Osteoblast (primary cell): ENCODE results near the gene TPP2. TPM values are rescaled to one million over a fixed set of nuclear protein-coding genes. Genes with fewer than 3 reads are reported as not detected.

Experiments used
- DNase-seq: peaks from one replicate; pipeline ENCODE4 v3.0.0; 2011; ENCODE audit warnings: low spot score, mixed read lengths; ENCODE audit not compliant: insufficient read length; ENCODE audit errors: missing footprints
- H2AFZ ChIP-seq: 2 replicates; pipeline ENCODE4 v1.6.0; 2011; ENCODE audit warnings: mild to moderate bottlenecking, low read length
- H3K27ac ChIP-seq: 2 replicates; pipeline ENCODE4 v1.5.1; 2011; ENCODE audit warnings: mild to moderate bottlenecking, low read depth, low read length, moderate library complexity
- H3K27me3 ChIP-seq: 2 replicates; pipeline ENCODE4 v1.6.0; 2012; ENCODE audit warnings: mild to moderate bottlenecking, control low read depth, inconsistent platforms, low read length, moderate library complexity; ENCODE audit not compliant: insufficient read depth
- H3K36me3 ChIP-seq: 2 replicates; pipeline ENCODE4 v1.5.1; 2011; ENCODE audit warnings: mild to moderate bottlenecking, low read length, control low read depth, moderate library complexity; ENCODE audit not compliant: insufficient read depth
- H3K4me1 ChIP-seq: 2 replicates; pipeline ENCODE4 v1.5.1; 2011; ENCODE audit warnings: mild to moderate bottlenecking, low read length, control low read depth, moderate library complexity; ENCODE audit not compliant: insufficient read depth
- H3K4me2 ChIP-seq: 2 replicates; pipeline ENCODE4 v1.6.0; 2011; ENCODE audit warnings: mild to moderate bottlenecking, low read length; ENCODE audit not compliant: insufficient read depth
- H3K4me3 ChIP-seq: fragments of 200-600 bp; sonication (generic); 3 replicates; pipeline ENCODE4 v1.5.1; 2012; ENCODE audit warnings: mild to moderate bottlenecking, low read length, inconsistent platforms; ENCODE audit not compliant: insufficient read depth
- H3K79me2 ChIP-seq: 2 replicates; pipeline ENCODE4 v1.6.0; 2012; ENCODE audit warnings: mild to moderate bottlenecking, low read length, control low read depth, inconsistent platforms; ENCODE audit not compliant: insufficient read depth
- H3K9me3 ChIP-seq: 2 replicates; pipeline ENCODE4 v1.5.1; 2011; ENCODE audit warnings: low read depth, low read length, control low read depth
- H4K20me1 ChIP-seq: 2 replicates; pipeline ENCODE4 v1.6.0; 2012; ENCODE audit warnings: mild to moderate bottlenecking, low read length, control low read depth; ENCODE audit not compliant: insufficient read depth
- CTCF ChIP-seq: IDR thresholded peaks from 2 replicates; pipeline ENCODE4 v1.5.1; 2011; ENCODE audit warnings: mild to moderate bottlenecking, low read depth, low read length, moderate library complexity; ENCODE audit errors: extremely low read depth
- total RNA-seq: library from RNA; depleted of rRNA; stranded (reverse); fragments of >200 nt; gene quantifications from 2 replicates; pipeline ENCODE4 v1.2.3, GENCODE V29; 2012

TPP2 gene
- total RNA-seq, 1 donor, result 57.5 TPM

GRCh38 chr13:102654756-102655155 lies 58.0 kb downstream of the TPP2 start:
- H3K27ac ChIP-seq, result no peak overlapping the region
- no peaks in the 10 kb centered on the region for H3K27me3 ChIP-seq
- no peak overlapping the region for H3K4me2 ChIP-seq
- H3K79me2 ChIP-seq, result no peaks in the 10 kb centered on the region
- H3K4me3 ChIP-seq, result no peak overlapping the region
- no peaks in the 10 kb centered on the region for H3K9me3 ChIP-seq
- no peak for DNase-seq
- peaks cover 23% of the 10 kb centered on the region for H3K36me3 ChIP-seq
- H3K4me1 ChIP-seq, result peaks cover 24% of the 10 kb centered on the region
- no peaks in the 10 kb centered on the region for H4K20me1 ChIP-seq
- TF ChIP-seq CTCF, result no peak
- H2AFZ ChIP-seq, result no peak overlapping the region

- TF ChIP-seq CTCF, result peak; percentile 32
- no peaks in the 10 kb centered on the region for H4K20me1 ChIP-seq
- no peaks in the 10 kb centered on the region for H3K79me2 ChIP-seq
- H3K27ac ChIP-seq, result no peak overlapping the region
- H3K36me3 ChIP-seq, result peaks cover 25% of the 10 kb centered on the region
- no peaks in the 10 kb centered on the region for H3K27me3 ChIP-seq
- H3K4me2 ChIP-seq, result no peak overlapping the region
- H2AFZ ChIP-seq, result no peak overlapping the region
- no peak for DNase-seq
- H3K4me3 ChIP-seq, result no peak overlapping the region
- no peaks in the 10 kb centered on the region for H3K9me3 ChIP-seq
- H3K4me1 ChIP-seq, result peaks cover 8% of the 10 kb centered on the region
These were observed 60.8 kb downstream of the TPP2 start for GRCh38 chr13:102657630-102658029.

- Histone ChIP-seq H3K27ac (peak overlapping the region; percentile 26), H3K4me3 (no peak overlapping the region), H3K79me2 (no peaks in the 10 kb centered on the region), H4K20me1 (no peaks in the 10 kb centered on the region), H3K9me3 (no peaks in the 10 kb centered on the region), H3K27me3 (no peaks in the 10 kb centered on the region), H3K36me3 (peaks cover 22% of the 10 kb centered on the region), H3K4me2 (peak overlapping the region; percentile 24), H3K4me1 (peaks cover 8% of the 10 kb centered on the region), H2AFZ (peak overlapping the region; percentile 25)
- no peak for TF ChIP-seq CTCF
- DNase-seq, result no peak
These were observed 61.9 kb downstream of the TPP2 start for GRCh38 chr13:102658660-102659059.

GRCh38 chr13:102659168-102659713 lies 62.5 kb downstream of the TPP2 start:
- H3K4me2 ChIP-seq, result no peak overlapping the region
- H3K27ac ChIP-seq, result no peak overlapping the region
- H3K4me1 ChIP-seq, result peaks cover 8% of the 10 kb centered on the region
- DNase-seq, result no peak
- no peaks in the 10 kb centered on the region for H3K27me3 ChIP-seq
- no peak for TF ChIP-seq CTCF
- H3K4me3 ChIP-seq, result no peak overlapping the region
- H3K9me3 ChIP-seq, result no peaks in the 10 kb centered on the region
- no peaks in the 10 kb centered on the region for H4K20me1 ChIP-seq
- H3K36me3 ChIP-seq, result peaks cover 22% of the 10 kb centered on the region
- H3K79me2 ChIP-seq, result no peaks in the 10 kb centered on the region
- no peak overlapping the region for H2AFZ ChIP-seq
